ENCODE data around the gene ADGRA3. TPM values are rescaled to one million over a fixed set of nuclear protein-coding genes. Genes with fewer than 3 reads are reported as not detected.

Gene ADGRA3
- polyA plus RNA-seq, 1 experiment, result 10.6 TPM

- POLR2A ChIA-PET, result no interaction called here
- no peak for TF ChIP-seq CTCF (IDR thresholded peaks at IDR 0.05; ENCODE audit: insufficient read depth, low read depth, low read length)
- H3K36me3 ChIP-seq (ENCODE audit: control insufficient read depth, insufficient read depth, low read length), result no peaks in the 10 kb centered on the region
- H3K4me3 ChIP-seq (ENCODE audit: low read depth, low read length), result no peak overlapping the region
- H3K27me3 ChIP-seq (ENCODE audit: control insufficient read depth, insufficient read depth, low read length), result no peaks in the 10 kb centered on the region
- no peak for DNase-seq (ENCODE audit: low read depth)
- CTCF ChIA-PET, result no interaction called here
These were observed 43.8 kb downstream of the ADGRA3 start for GRCh38 chr4:22471999-22472461.

GRCh38 chr4:22471419-22471818 is 44.4 kb downstream of the ADGRA3 start:
- Histone ChIP-seq H3K27me3 (ENCODE audit: control insufficient read depth, insufficient read depth, low read length) (no peaks in the 10 kb centered on the region), H3K36me3 (ENCODE audit: control insufficient read depth, insufficient read depth, low read length) (no peaks in the 10 kb centered on the region), H3K4me3 (ENCODE audit: low read depth, low read length) (no peak overlapping the region)
- ChIA-PET CTCF (no interaction called here), POLR2A (no interaction called here)
- DNase-seq (ENCODE audit: low read depth), result no peak
- no peak for TF ChIP-seq CTCF (IDR thresholded peaks at IDR 0.05; ENCODE audit: insufficient read depth, low read depth, low read length)

GRCh38 chr4:22466581-22466980 is 49.3 kb downstream of the ADGRA3 start:
- DNase-seq (ENCODE audit: low read depth), result no peak
- Histone ChIP-seq H3K4me3 (ENCODE audit: low read depth, low read length) (no peak overlapping the region), H3K27me3 (ENCODE audit: control insufficient read depth, insufficient read depth, low read length) (no peaks in the 10 kb centered on the region), H3K36me3 (ENCODE audit: control insufficient read depth, insufficient read depth, low read length) (no peaks in the 10 kb centered on the region)
- ChIA-PET CTCF (no interaction called here), POLR2A (no interaction called here)
- no peak for TF ChIP-seq CTCF (IDR thresholded peaks at IDR 0.05; ENCODE audit: insufficient read depth, low read depth, low read length)

- ChIA-PET CTCF (no interaction called here), POLR2A (no interaction called here)
These were observed 49.9 kb downstream of the ADGRA3 start for GRCh38 chr4:22465996-22466395.

GRCh38 chr4:22465349-22465748 is 50.5 kb downstream of the ADGRA3 start:
- Histone ChIP-seq H3K27me3 (ENCODE audit: control insufficient read depth, insufficient read depth, low read length) (no peaks in the 10 kb centered on the region), H3K4me3 (ENCODE audit: low read depth, low read length) (no peak overlapping the region), H3K36me3 (ENCODE audit: control insufficient read depth, insufficient read depth, low read length) (no peaks in the 10 kb centered on the region)
- POLR2A ChIA-PET, result no interaction called here
- no peak for TF ChIP-seq CTCF (IDR thresholded peaks at IDR 0.05; ENCODE audit: insufficient read depth, low read depth, low read length)
- DNase-seq (ENCODE audit: low read depth), result no peak
- CTCF ChIA-PET, result no interaction called here

More at GRCh38 chr4:22465996-22466395, 49.9 kb downstream of the ADGRA3 start:
- TF ChIP-seq CTCF (IDR thresholded peaks at IDR 0.05; ENCODE audit: insufficient read depth, low read depth, low read length), result no peak
- Histone ChIP-seq H3K36me3 (ENCODE audit: control insufficient read depth, insufficient read depth, low read length) (no peaks in the 10 kb centered on the region), H3K27me3 (ENCODE audit: control insufficient read depth, insufficient read depth, low read length) (no peaks in the 10 kb centered on the region), H3K4me3 (ENCODE audit: low read depth, low read length) (no peak overlapping the region)
- no peak for DNase-seq (ENCODE audit: low read depth)

All from BJ (cell line).